ENCODE data around the gene COG3.

Gene COG3

DNA sequence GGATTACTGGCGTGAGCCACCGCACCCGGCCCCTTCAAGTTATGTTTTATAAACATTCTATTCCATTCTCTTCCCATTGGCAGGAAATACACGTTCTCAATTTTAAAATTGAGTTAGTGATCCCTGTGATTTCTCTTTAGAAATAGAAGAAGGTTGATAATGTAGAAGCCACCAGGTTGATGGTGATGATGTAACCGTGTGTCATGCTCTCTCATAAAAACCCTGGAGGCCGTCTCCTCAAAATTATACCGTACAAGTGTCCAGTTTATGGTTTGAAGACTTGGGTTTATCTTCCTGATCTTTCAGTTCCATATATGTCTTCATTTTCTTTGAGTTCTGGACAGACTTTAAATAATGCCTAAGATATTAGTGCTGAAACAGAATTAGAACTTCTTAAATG is 32.2 kb downstream of the COG3 start:
- no peaks in the 10 kb centered on the region for H3K4me1 ChIP-seq (ENCODE audit: insufficient read depth, low read length)
- H3K36me3 ChIP-seq (ENCODE audit: insufficient read depth, low read length), result peaks cover 58% of the 10 kb centered on the region
- H3K27me3 ChIP-seq (ENCODE audit: insufficient read depth, low read length), result no peaks in the 10 kb centered on the region
- H3K9me3 ChIP-seq (ENCODE audit: low read length), result peaks cover 8% of the 10 kb centered on the region
- no peak overlapping the region for H2AFZ ChIP-seq (ENCODE audit: low read depth, low read length)
- H3K4me3 ChIP-seq (ENCODE audit: low read length), result no peak overlapping the region

DNA sequence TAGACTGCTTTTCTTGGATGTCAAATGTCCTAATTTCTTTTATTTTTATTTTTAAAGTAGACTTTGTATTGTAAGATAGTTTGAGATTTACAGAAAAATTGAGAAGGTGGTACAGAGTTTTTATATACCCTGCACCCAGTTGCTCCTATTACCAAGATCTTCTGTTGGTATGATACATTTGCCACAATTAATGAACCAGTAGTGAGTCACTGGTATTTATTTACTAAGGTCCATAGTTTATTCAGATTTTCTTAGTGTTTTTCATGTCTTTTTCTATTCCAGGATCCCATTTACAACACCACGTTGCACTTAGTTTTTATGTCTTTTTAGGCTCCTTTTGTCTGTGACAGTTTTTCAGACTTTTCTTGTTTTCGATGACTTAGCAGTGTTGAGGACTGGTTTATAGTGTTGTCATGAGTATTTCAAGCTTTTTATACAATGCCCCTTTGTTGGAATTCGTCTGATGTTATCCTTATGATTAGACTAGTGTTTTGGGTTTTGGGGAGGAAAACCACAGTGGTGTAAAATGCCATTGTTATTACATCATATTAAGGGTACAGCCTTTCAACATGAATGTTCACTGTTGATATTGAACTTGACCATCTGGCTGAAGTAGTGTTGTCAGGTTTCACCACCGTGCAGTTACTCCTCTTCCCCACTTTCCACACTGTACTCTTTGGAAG is 35.9 kb downstream of the COG3 start:
- peaks cover 8% of the 10 kb centered on the region for H3K9me3 ChIP-seq (ENCODE audit: low read length)
- no peak overlapping the region for H3K4me3 ChIP-seq (ENCODE audit: low read length)
- no peaks in the 10 kb centered on the region for H3K4me1 ChIP-seq (ENCODE audit: insufficient read depth, low read length)
- peaks cover 75% of the 10 kb centered on the region for H3K36me3 ChIP-seq (ENCODE audit: insufficient read depth, low read length)
- H2AFZ ChIP-seq (ENCODE audit: low read depth, low read length), result no peak overlapping the region
- H3K27me3 ChIP-seq (ENCODE audit: insufficient read depth, low read length), result no peaks in the 10 kb centered on the region

DNA sequence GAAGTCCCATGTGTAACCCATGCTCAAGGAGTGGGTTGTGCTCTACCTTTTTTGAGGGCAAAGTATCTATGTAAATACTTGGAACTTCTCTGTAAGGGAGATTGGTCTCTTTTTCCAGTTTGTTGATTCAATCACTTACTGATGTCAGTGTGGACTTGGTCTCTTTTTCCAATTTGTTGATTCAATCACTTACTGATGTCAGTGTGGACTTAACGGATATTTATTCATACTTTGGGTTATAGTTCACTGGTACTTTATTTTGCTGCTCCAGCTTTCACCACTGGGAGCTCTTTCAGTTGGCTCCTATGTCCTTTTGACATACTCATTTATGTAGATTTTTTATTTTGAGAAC is 36.4 kb downstream of the COG3 start:
- peaks cover 74% of the 10 kb centered on the region for H3K36me3 ChIP-seq (ENCODE audit: insufficient read depth, low read length)
- no peaks in the 10 kb centered on the region for H3K27me3 ChIP-seq (ENCODE audit: insufficient read depth, low read length)
- no peak overlapping the region for H3K4me3 ChIP-seq (ENCODE audit: low read length)
- peaks cover 8% of the 10 kb centered on the region for H3K9me3 ChIP-seq (ENCODE audit: low read length)
- no peak overlapping the region for H2AFZ ChIP-seq (ENCODE audit: low read depth, low read length)
- H3K4me1 ChIP-seq (ENCODE audit: insufficient read depth, low read length), result no peaks in the 10 kb centered on the region

DNA sequence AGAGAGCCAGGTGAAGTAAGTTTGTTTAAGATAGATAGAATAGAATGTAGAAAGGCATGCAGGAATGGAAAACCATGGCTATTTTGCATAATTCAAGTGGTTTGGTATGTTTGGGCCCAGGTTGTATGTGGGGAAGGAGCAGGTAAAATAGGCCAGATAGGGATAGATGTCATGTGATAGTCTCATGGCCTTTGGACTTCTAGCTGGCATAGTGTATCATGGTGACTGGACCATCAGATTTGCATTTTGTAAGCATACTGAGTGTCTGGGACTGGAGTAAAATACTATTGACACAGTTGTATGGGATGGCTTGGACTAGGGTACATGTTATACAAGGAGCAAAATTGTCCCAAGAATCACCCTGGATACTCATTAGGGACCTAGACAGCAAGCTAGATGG is 38.9 kb downstream of the COG3 start:
- H3K4me3 ChIP-seq (ENCODE audit: low read length), result no peak overlapping the region
- no peaks in the 10 kb centered on the region for H3K4me1 ChIP-seq (ENCODE audit: insufficient read depth, low read length)
- no peak overlapping the region for H2AFZ ChIP-seq (ENCODE audit: low read depth, low read length)
- peaks cover 2% of the 10 kb centered on the region for H3K9me3 ChIP-seq (ENCODE audit: low read length)
- H3K36me3 ChIP-seq (ENCODE audit: insufficient read depth, low read length), result peaks cover 70% of the 10 kb centered on the region
- H3K27me3 ChIP-seq (ENCODE audit: insufficient read depth, low read length), result no peaks in the 10 kb centered on the region

DNA sequence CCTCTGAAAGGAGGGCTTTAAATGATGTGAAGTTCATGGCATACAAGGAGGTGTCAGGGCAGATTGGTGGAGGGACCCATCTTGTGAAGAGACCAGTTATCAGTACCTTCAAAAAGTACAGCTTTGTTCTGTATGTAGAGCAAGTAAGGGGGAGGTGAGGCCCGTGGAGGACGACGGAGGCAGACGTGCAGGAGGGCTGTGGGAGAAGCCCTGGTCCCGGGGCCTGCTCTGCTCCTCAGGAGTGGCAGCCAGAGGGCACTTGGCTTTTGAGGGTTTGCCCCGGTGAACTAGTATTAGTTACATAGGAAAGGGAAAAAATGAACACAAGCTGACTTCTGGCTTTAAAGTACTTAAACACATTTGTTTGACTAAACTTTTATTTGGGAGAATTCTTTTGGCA is 42.1 kb downstream of the COG3 start:
- no peaks in the 10 kb centered on the region for H3K9me3 ChIP-seq (ENCODE audit: low read length)
- no peak overlapping the region for H2AFZ ChIP-seq (ENCODE audit: low read depth, low read length)
- peaks cover 64% of the 10 kb centered on the region for H3K36me3 ChIP-seq (ENCODE audit: insufficient read depth, low read length)
- H3K4me1 ChIP-seq (ENCODE audit: insufficient read depth, low read length), result no peaks in the 10 kb centered on the region
- H3K4me3 ChIP-seq (ENCODE audit: low read length), result no peak overlapping the region
- H3K27me3 ChIP-seq (ENCODE audit: insufficient read depth, low read length), result no peaks in the 10 kb centered on the region

DNA sequence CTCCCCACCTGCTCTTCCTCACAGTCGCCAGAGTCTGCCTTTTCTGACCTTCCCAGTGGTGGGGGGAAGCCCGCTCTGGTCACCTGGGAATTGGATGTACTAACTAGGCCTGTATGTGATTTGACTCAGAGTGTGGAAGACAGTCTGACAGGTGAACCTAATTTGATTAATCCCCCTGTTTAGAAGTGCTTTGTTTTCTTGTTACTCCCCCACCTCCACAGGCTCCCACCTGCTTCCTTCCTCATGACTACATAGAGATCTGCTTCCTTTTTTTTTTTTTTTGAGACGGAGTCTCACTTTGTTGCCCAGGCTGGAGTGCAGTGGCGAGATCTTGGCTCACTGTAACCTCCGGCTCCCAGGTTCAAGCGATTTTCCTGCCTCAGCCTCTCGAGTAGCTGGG is 44.0 kb downstream of the COG3 start:
- Histone ChIP-seq H2AFZ (ENCODE audit: low read depth, low read length) (no peak overlapping the region), H3K27me3 (ENCODE audit: insufficient read depth, low read length) (no peaks in the 10 kb centered on the region), H3K4me3 (ENCODE audit: low read length) (no peak overlapping the region), H3K9me3 (ENCODE audit: low read length) (no peaks in the 10 kb centered on the region), H3K4me1 (ENCODE audit: insufficient read depth, low read length) (no peaks in the 10 kb centered on the region), H3K36me3 (ENCODE audit: insufficient read depth, low read length) (peaks cover 58% of the 10 kb centered on the region)

DNA sequence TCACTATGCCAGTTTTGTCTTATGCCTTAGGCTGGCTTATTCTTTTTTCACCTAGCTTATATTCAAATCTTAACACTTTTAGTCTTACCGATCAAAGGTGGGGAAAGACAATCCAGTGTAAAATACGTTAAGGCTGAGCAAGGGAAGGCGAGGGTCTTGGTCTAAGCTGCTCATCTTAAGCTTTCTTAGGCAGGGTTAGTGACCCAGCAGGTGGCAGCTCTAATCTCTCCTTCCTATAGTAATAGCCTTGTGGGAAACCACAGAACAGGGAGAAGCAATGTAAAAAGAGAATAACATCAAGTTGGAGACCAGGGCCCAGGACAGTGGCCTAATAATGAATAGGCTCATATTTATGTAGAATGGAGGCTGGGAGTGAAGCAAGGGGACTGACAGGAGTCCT is 45.9 kb downstream of the COG3 start:
- peaks cover 57% of the 10 kb centered on the region for H3K36me3 ChIP-seq (ENCODE audit: insufficient read depth, low read length)
- no peaks in the 10 kb centered on the region for H3K4me1 ChIP-seq (ENCODE audit: insufficient read depth, low read length)
- no peak overlapping the region for H2AFZ ChIP-seq (ENCODE audit: low read depth, low read length)
- no peaks in the 10 kb centered on the region for H3K27me3 ChIP-seq (ENCODE audit: insufficient read depth, low read length)
- no peak overlapping the region for H3K4me3 ChIP-seq (ENCODE audit: low read length)
- no peaks in the 10 kb centered on the region for H3K9me3 ChIP-seq (ENCODE audit: low read length)

DNA sequence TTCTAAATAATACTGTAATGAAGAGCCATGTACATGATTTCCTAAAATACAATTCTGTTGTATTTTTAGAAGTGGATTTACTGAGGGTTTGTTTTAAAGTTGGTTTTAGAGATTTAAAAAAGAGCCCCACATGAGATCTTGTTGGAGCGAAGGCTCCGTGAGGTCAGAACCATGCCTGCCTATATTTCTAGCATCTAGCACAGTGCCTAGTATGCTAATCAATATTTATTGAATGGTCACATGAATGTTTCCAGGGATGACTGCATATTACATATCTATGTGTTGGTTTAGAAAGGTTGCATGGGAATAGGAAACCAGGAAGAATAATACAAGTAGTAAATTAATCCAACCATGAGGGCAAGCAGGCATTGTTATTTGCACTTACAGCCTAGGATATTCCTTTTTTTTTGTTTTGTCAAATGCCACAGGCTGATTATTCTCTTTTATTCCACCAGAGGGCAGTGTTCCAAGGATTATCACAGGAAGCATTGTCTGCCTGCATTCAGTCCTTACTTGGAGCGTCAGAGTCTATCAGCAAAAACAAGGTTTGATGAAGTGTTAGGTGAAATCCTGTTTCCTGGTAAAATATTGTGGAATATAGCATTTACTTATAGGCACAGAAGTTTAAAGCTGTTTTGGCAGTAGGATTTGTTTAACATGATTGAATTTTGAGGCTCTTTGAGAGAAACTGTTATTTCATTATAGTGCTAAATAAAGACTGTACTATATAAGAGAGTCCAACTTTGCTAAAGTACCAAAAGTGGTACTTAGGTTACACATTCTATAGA is 46.8 kb downstream of the COG3 start:
- Histone ChIP-seq H3K27me3 (ENCODE audit: insufficient read depth, low read length) (no peaks in the 10 kb centered on the region), H3K9me3 (ENCODE audit: low read length) (no peaks in the 10 kb centered on the region), H2AFZ (ENCODE audit: low read depth, low read length) (no peak overlapping the region), H3K4me3 (ENCODE audit: low read length) (no peak overlapping the region), H3K36me3 (ENCODE audit: insufficient read depth, low read length) (peaks cover 58% of the 10 kb centered on the region), H3K4me1 (ENCODE audit: insufficient read depth, low read length) (no peaks in the 10 kb centered on the region)

DNA sequence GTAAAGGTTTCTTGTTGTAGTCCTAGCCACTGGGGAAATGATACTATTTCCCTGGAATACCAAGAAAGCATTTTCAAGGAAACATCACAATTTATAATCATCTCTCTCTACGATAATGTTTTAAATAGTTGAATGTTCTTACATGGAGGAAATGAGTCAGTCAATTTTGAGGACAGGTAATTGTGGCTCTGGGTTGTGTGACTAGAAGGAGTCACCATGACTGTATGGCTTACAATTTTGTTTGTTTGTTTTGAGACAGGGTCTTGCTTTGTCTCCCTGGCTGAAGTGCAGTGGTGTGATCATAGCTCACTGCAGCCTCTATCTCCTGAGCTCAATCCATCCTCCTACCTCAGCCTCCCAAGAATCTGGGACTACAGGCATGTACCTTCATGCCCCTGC is 47.4 kb downstream of the COG3 start:
- no peak overlapping the region for H3K4me3 ChIP-seq (ENCODE audit: low read length)
- no peaks in the 10 kb centered on the region for H3K4me1 ChIP-seq (ENCODE audit: insufficient read depth, low read length)
- H2AFZ ChIP-seq (ENCODE audit: low read depth, low read length), result no peak overlapping the region
- no peaks in the 10 kb centered on the region for H3K9me3 ChIP-seq (ENCODE audit: low read length)
- H3K27me3 ChIP-seq (ENCODE audit: insufficient read depth, low read length), result no peaks in the 10 kb centered on the region
- H3K36me3 ChIP-seq (ENCODE audit: insufficient read depth, low read length), result peaks cover 59% of the 10 kb centered on the region

DNA sequence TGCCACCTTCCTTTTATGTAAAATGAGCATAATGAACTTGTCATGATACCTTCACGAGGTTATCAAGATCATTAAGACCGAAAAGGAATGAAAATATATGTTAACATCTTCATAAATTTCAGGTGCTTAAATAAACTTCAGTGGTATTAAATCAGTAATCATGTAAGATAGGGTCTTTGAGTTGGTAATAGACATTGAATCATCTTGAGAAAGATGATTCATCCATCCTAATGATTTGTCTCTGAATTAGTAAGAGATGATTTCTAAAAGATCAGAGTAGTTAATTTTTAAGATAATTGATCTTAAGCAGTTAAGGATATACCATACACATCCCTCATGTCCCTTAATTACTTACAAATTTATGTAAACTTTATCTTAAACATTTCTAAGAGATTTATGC is 52.0 kb downstream of the COG3 start:
- Histone ChIP-seq H2AFZ (ENCODE audit: low read depth, low read length) (no peak overlapping the region), H3K4me1 (ENCODE audit: insufficient read depth, low read length) (no peaks in the 10 kb centered on the region), H3K36me3 (ENCODE audit: insufficient read depth, low read length) (peaks cover 76% of the 10 kb centered on the region), H3K27me3 (ENCODE audit: insufficient read depth, low read length) (no peaks in the 10 kb centered on the region), H3K9me3 (ENCODE audit: low read length) (no peaks in the 10 kb centered on the region), H3K4me3 (ENCODE audit: low read length) (no peak overlapping the region)

DNA sequence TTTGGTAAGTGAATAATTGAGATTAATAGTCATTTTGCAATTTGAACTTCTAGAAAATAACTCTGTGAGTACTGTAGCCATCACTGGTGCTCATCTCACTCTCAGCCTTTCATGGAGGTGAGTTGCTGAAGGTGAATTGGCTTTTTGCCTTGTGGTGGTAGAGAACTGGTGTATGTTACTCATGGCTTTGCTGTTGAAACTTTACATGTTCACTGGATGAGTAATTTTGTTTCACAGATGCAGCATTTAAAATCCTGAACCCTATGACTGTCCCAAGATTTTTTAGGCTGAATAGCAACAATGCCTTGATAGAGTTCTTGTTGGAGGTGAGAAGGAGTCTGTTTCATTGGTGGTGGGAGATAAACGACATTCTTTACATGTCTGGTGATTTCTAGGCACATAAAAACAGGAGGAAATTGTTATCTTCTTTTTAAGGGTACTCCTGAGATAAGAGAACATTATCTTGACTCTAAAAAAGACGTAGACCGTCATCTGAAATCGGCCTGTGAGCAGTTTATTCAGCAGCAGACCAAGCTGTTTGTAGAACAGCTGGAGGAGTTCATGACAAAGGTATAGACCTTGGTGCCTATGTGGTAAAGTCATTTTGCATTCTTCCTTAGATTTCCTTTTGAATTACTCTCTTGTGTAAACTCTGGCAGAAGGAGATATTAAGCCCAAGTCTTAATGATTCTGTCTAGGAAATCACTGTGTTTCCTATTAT is 53.9 kb downstream of the COG3 start:
- Histone ChIP-seq H3K9me3 (ENCODE audit: low read length) (no peaks in the 10 kb centered on the region), H3K4me3 (ENCODE audit: low read length) (no peak overlapping the region)

DNA sequence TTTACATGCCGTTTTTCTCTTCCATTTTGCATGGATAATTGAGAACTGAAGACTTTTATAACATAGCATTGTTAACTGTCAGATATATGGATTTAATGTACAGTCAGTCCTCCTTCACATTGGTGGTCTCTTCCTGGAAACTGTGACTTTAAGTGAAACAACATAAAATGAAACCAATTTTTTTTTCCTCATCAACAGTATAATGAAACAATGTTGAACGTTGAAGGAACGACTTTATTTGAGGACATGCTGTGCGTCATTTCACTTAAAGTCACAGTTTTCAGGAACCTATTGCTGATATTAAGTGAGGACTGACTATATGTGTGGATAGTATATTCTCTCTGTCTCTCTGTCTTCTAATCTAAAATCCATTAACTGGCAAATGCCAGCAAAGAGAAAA is 54.8 kb downstream of the COG3 start:
- H2AFZ ChIP-seq (ENCODE audit: low read depth, low read length), result no peak overlapping the region

More for the DNA sequence above, 53.9 kb downstream of the COG3 start:
- H3K27me3 ChIP-seq (ENCODE audit: insufficient read depth, low read length), result no peaks in the 10 kb centered on the region
- H2AFZ ChIP-seq (ENCODE audit: low read depth, low read length), result no peak overlapping the region
- H3K36me3 ChIP-seq (ENCODE audit: insufficient read depth, low read length), result peaks cover 70% of the 10 kb centered on the region
- no peaks in the 10 kb centered on the region for H3K4me1 ChIP-seq (ENCODE audit: insufficient read depth, low read length)

DNA sequence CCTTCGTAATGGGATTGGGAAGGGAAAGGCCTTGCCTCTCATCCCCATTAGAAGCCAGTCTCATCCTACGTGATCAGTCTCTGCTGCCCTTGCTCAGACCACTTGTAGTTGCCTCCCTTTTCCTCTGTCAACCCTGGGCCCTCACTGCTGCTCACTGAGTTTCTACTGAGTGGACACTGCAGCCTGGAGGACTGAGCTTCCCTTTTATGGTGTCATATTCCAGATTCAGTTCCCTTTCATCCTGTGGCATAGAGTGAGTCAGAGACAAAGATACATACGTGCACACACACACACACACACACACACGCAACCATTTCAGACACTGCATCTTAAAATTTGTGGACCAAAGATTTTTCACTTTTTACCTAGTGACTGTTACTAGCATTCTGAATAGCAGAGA is 56.6 kb downstream of the COG3 start:
- Histone ChIP-seq H3K36me3 (ENCODE audit: insufficient read depth, low read length) (peaks cover 68% of the 10 kb centered on the region), H3K4me1 (ENCODE audit: insufficient read depth, low read length) (no peaks in the 10 kb centered on the region)

More for the DNA sequence above, 54.8 kb downstream of the COG3 start:
- Histone ChIP-seq H3K4me3 (ENCODE audit: low read length) (no peak overlapping the region), H3K27me3 (ENCODE audit: insufficient read depth, low read length) (no peaks in the 10 kb centered on the region), H3K36me3 (ENCODE audit: insufficient read depth, low read length) (peaks cover 75% of the 10 kb centered on the region), H3K4me1 (ENCODE audit: insufficient read depth, low read length) (no peaks in the 10 kb centered on the region), H3K9me3 (ENCODE audit: low read length) (no peaks in the 10 kb centered on the region)

More for the DNA sequence above, 56.6 kb downstream of the COG3 start:
- Histone ChIP-seq H3K27me3 (ENCODE audit: insufficient read depth, low read length) (no peaks in the 10 kb centered on the region), H3K4me3 (ENCODE audit: low read length) (no peak overlapping the region), H2AFZ (ENCODE audit: low read depth, low read length) (no peak overlapping the region), H3K9me3 (ENCODE audit: low read length) (no peaks in the 10 kb centered on the region)

Data from neuron (in vitro differentiated cells).